Endothelial cell of umbilical vein (primary cell): Measurements from ENCODE around the gene SLC51B. TPM values are rescaled to one million over a fixed set of nuclear protein-coding genes. Genes with fewer than 3 reads are reported as not detected.

Experiments used
- BruUV-seq: library from RNA; stranded (reverse); fragments of 400-500 nt; replicated peaks from 2 replicates; lab custom pipeline; 2021; lab: Mats Ljungman, UMichigan
- CTCF ChIA-PET: fragments of 300-600, 350-600 bp; sonication (Branson Sonifier 250); formaldehyde crosslinking; loops from one replicate; lab custom pipeline; 2021; ENCODE audit warnings: antibody characterized with exemption, inconsistent platforms; lab: Charles Lee
- POLR2A ChIA-PET: fragments of 300-600, 350-600 bp; sonication (Branson Sonifier 250); formaldehyde crosslinking; loops from one replicate; lab custom pipeline; 2021; ENCODE audit warnings: antibody characterized with exemption, inconsistent platforms; lab: Charles Lee
- DNase-seq: peaks from one replicate; pipeline ENCODE4 v3.0.0-alpha.2; 2011; ENCODE audit warnings: low read depth, low spot score
- FAIRE-seq: peaks from 2 replicates; lab custom pipeline; 2011; peaks lifted over from hg19 to GRCh38; lab: Jason Lieb, UNC
- H2AFZ ChIP-seq: 2 replicates; pipeline ENCODE4 v1.6.0; 2012; ENCODE audit warnings: low read depth, low read length, control low read depth, inconsistent platforms
- H3K27ac ChIP-seq: 2 replicates; pipeline ENCODE4 v1.5.1; 2011; ENCODE audit warnings: low read depth, mild to moderate bottlenecking, control low read depth, low read length, moderate library complexity; ENCODE audit not compliant: insufficient read depth
- H3K27me3 ChIP-seq, 2 experiments: 2 replicates each; pipeline versions ENCODE4 v1.6.0 to v1.6.1; 2011; ENCODE audit warnings: low read length in 2 of 2, mixed read lengths in 1 of 2; ENCODE audit not compliant: control insufficient read depth in 2 of 2, insufficient read depth in 2 of 2
- H3K36me3 ChIP-seq, 2 experiments: 2 replicates in 1 of 2; 3 replicates in 1 of 2; pipeline ENCODE4 v1.5.1; 2011; ENCODE audit warnings: low read length in 2 of 2, mild to moderate bottlenecking in 1 of 2, moderate library complexity in 1 of 2; ENCODE audit not compliant: control insufficient read depth in 2 of 2, insufficient read depth in 2 of 2; ENCODE audit errors: extremely low read depth in 1 of 2
- H3K4me1 ChIP-seq: 3 replicates; pipeline ENCODE4 v1.5.1; 2011; ENCODE audit warnings: mild to moderate bottlenecking, low read length; ENCODE audit not compliant: control insufficient read depth, insufficient read depth; ENCODE audit errors: extremely low read depth
- H3K4me2 ChIP-seq: 2 replicates; pipeline ENCODE4 v1.6.1; 2011; ENCODE audit warnings: low read length, control low read depth, mixed read lengths; ENCODE audit not compliant: insufficient read depth
- H3K4me3 ChIP-seq, 3 experiments: fragments of 200-600 bp in 1 of 3; sonication (generic), shearing (Covaris generic) in 1 of 3; replicated peaks in 1 of 3; 2 replicates each; pipeline ENCODE4 v1.5.1; 2011 to 2016; ENCODE audit warnings: control low read depth in 3 of 3, low read length in 3 of 3, mild to moderate bottlenecking in 2 of 3, inconsistent platforms in 1 of 3, low read depth in 1 of 3, moderate library complexity in 1 of 3; ENCODE audit not compliant: insufficient read depth in 1 of 3
- H3K79me2 ChIP-seq: 2 replicates; pipeline ENCODE4 v1.6.0; 2012; ENCODE audit warnings: low read length, inconsistent platforms; ENCODE audit not compliant: control insufficient read depth, insufficient read depth
- H3K9ac ChIP-seq: replicated peaks from 2 replicates; pipeline ENCODE3; 2011; ENCODE audit warnings: low read length, control low read depth; ENCODE audit not compliant: insufficient read depth; ENCODE audit errors: extremely low read depth
- H3K9me1 ChIP-seq: replicated peaks from 3 replicates; pipeline ENCODE4 v1.6.0; 2011; ENCODE audit warnings: mild to moderate bottlenecking, low read length; ENCODE audit not compliant: control insufficient read depth, insufficient read depth; ENCODE audit errors: extremely low read depth
- H3K9me3 ChIP-seq: replicated peaks from 2 replicates; pipeline ENCODE4 v1.5.1; 2012; ENCODE audit warnings: low read length, inconsistent platforms; ENCODE audit not compliant: control insufficient read depth, insufficient read depth
- H4K20me1 ChIP-seq: replicated peaks from 2 replicates; pipeline ENCODE3; 2011; ENCODE audit warnings: mild to moderate bottlenecking, low read length; ENCODE audit not compliant: control insufficient read depth, insufficient read depth; ENCODE audit errors: extremely low read depth
- EZH2 ChIP-seq: IDR thresholded peaks from 2 replicates; pipeline ENCODE4 v1.6.1; 2012; ENCODE audit warnings: borderline replicate concordance, low read depth, mild to moderate bottlenecking, moderate library complexity, low read length, inconsistent platforms; ENCODE audit not compliant: severe bottlenecking
- FOS ChIP-seq: IDR thresholded peaks from 2 replicates; pipeline ENCODE4 v1.6.1; 2011; ENCODE audit warnings: mild to moderate bottlenecking, low read length, moderate library complexity, borderline replicate concordance; ENCODE audit not compliant: insufficient read depth
- GATA2 ChIP-seq: IDR thresholded peaks from 2 replicates; pipeline ENCODE4 v1.7.0; 2011; ENCODE audit warnings: low read depth, mild to moderate bottlenecking, moderate library complexity, mixed read lengths, low read length; ENCODE audit not compliant: insufficient read length, insufficient read depth
- JUN ChIP-seq: IDR thresholded peaks from 2 replicates; pipeline ENCODE4 v1.6.1; 2011; ENCODE audit warnings: borderline replicate concordance, low read depth; ENCODE audit not compliant: insufficient read length, insufficient read depth
- MYC ChIP-seq: IDR thresholded peaks from one replicate; pipeline ENCODE4 v1.6.1; 2011; ENCODE audit warnings: mild to moderate bottlenecking, low read depth, low read length
- POLR2A ChIP-seq: IDR thresholded peaks from 2 replicates; pipeline ENCODE4 v1.6.1; 2012; ENCODE audit warnings: low read depth, mild to moderate bottlenecking, control low read depth, low read length
- POLR2AphosphoS5 ChIP-seq: IDR thresholded peaks from 2 replicates; pipeline ENCODE4 v1.6.1; 2012; ENCODE audit warnings: low read depth, mild to moderate bottlenecking, control low read depth, low read length, moderate library complexity; ENCODE audit not compliant: insufficient read depth
- dilution Hi-C: fragments of 300-500 bp; cut with MboI; formaldehyde crosslinking; loops from one replicate; pipeline ENCODE4 v1.15.0; 2019; ENCODE audit warnings: low sequenced_read_pairs; ENCODE audit not compliant: extremely low pct_ligation_motif_present
- intact Hi-C: fragments of 100-400 bp; cut with micrococcal nuclease; formaldehyde crosslinking; loops from one replicate; pipeline ENCODE4 v1.10.0; 2022
- polyA plus RNA-seq, 4 experiments: library from polyadenylated mRNA; depleted of rRNA in 3 of 4; stranded (reverse) in 3 of 4; unstranded in 1 of 4; fragments of >200 nt; gene quantifications; 2 replicates each; pipeline versions ENCODE4 v1.2.1 to v1.2.3, GENCODE V29; 2011 to 2012; ENCODE audit warnings: missing spikeins in 1 of 4
- total RNA-seq: library from RNA; stranded (reverse); gene quantifications from 2 replicates; pipeline ENCODE4 v1.2.3, GENCODE V29; 2021
- TF ChIP-seq, protein P1 (sequence below), 2 donors: IDR thresholded peaks; 1 replicate in 1 of 2; 2 replicates in 1 of 2; pipeline ENCODE4 v1.5.1; 2011; ENCODE audit warnings: low read length in 2 of 2, mild to moderate bottlenecking in 2 of 2, moderate library complexity in 2 of 2, control low read depth in 1 of 2, inconsistent platforms in 1 of 2, low read depth in 1 of 2; ENCODE audit not compliant: insufficient read depth in 1 of 2; ENCODE audit errors: extremely low read depth in 1 of 2
- TF ChIP-seq, protein P2 (sequence below): IDR thresholded peaks from 2 replicates; pipeline ENCODE4 v1.6.1; 2011; ENCODE audit not compliant: insufficient read depth, insufficient read length

Gene SLC51B
- total and polyA plus RNA-seq, 2 donors (not counting 3 experiments of a cell fraction or from before 2014, with no cell fraction given) = not detected

DNA sequence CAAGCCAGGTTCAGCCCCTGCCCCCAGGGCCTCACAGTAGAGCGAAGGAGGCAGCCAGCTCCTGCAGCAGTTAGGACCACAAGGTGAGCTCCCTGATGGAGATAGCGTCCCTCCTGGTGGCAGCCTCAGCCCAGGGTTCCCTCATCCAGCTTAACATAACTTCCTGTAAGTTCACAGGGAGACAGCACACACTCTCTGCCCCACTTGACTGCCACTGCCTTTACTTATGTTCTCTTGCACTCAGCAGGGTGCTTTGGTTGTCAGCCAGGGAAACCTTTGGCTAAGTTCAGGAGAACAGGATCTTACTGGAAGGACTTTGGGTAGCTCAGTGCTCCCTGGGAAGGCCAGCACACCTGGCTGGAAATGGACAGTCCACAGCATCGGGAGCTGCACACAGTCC, 42.2 kb downstream of the SLC51B start:
- intact Hi-C loops (no loop called here), dilution Hi-C loops (no loop called here)
- H3K27me3 ChIP-seq = peaks cover 20% of the 10 kb centered on the region in 2 experiments
- CTCF ChIA-PET = interaction anchor here (0.9 to 8.8 kb wide), 8 partner anchors 8 to 359 kb away, joined by 3 to 64 read pairs (median 6); no protein-coding TSS in a partner anchor
- no peak overlapping the region for H3K9ac ChIP-seq
- H3K4me2 ChIP-seq = no peak overlapping the region
- no peak overlapping the region for H3K4me3 ChIP-seq
- H3K36me3 ChIP-seq = no peaks in the 10 kb centered on the region
- TF ChIP-seq GATA2 = no peak
- TF ChIP-seq, protein P1, sequence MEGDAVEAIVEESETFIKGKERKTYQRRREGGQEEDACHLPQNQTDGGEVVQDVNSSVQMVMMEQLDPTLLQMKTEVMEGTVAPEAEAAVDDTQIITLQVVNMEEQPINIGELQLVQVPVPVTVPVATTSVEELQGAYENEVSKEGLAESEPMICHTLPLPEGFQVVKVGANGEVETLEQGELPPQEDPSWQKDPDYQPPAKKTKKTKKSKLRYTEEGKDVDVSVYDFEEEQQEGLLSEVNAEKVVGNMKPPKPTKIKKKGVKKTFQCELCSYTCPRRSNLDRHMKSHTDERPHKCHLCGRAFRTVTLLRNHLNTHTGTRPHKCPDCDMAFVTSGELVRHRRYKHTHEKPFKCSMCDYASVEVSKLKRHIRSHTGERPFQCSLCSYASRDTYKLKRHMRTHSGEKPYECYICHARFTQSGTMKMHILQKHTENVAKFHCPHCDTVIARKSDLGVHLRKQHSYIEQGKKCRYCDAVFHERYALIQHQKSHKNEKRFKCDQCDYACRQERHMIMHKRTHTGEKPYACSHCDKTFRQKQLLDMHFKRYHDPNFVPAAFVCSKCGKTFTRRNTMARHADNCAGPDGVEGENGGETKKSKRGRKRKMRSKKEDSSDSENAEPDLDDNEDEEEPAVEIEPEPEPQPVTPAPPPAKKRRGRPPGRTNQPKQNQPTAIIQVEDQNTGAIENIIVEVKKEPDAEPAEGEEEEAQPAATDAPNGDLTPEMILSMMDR (IDR thresholded peaks at IDR 0.05; ENCODE audit: extremely low read depth in 1 of 2, insufficient read depth in 1 of 2, low read depth in 1 of 2, low read length in 2 of 2) = no peak
- FAIRE-seq = no peak
- no peaks in the 10 kb centered on the region for H3K79me2 ChIP-seq
- no peaks in the 10 kb centered on the region for H3K9me3 ChIP-seq
- no peaks in the 10 kb centered on the region for H4K20me1 ChIP-seq
- H3K4me1 ChIP-seq = no peaks in the 10 kb centered on the region
- no peaks in the 10 kb centered on the region for H3K9me1 ChIP-seq
- no TSS peak for BruUV-seq
- POLR2A ChIA-PET = no interaction called here
- no peak overlapping the region for H2AFZ ChIP-seq
- no peak overlapping the region for H3K27ac ChIP-seq
- DNase-seq = no peak

DNA sequence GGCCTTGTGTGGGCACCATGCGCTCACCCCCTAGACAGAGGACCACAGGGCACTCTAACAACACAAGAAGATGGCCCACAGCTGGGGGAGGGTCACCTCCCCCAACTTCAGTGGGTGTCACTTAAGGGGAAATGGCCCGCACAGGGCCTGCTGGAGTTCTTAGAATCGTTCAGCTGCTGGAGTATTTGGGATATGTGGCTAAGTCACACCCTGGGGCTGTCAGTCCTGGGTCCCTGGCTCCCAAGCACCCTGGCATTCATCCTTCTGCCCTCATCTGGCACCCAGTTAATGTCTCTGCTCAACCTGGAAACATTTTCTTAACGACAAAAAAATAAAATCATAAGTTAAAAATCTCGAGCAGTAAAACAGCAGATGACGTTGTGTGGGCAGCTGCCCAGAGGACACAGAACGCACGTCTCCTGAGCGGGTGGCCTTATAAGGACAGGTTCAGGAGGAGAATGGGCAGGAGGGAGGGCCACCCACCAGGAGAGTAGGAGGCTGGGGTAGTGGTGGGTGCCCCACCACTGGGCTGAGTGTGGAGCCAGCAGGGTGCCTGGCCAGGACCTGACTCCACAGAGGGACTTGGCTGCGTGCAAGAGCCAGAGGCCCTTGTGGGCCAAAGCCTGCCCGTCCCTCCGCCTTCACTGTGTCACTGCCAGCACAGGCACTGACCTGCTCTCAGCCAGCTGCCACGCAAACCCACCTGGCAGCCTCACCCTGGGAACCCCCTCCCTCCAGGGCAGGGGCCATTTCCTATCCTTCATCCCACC, 42.9 kb downstream of the SLC51B start:
- CTCF ChIA-PET = interaction anchor here (1.1 to 8.8 kb wide), 5 partner anchors 13 to 360 kb away, joined by 3 to 64 read pairs (median 6); no protein-coding TSS in a partner anchor
- no peaks in the 10 kb centered on the region for H3K4me1 ChIP-seq
- H3K4me2 ChIP-seq = no peak overlapping the region
- H3K9me3 ChIP-seq = no peaks in the 10 kb centered on the region
- H2AFZ ChIP-seq = no peak overlapping the region
- no peaks in the 10 kb centered on the region for H4K20me1 ChIP-seq
- no peaks in the 10 kb centered on the region for H3K79me2 ChIP-seq
- H3K9me1 ChIP-seq = no peaks in the 10 kb centered on the region
- POLR2A ChIA-PET = no interaction called here
- no TSS peak for BruUV-seq
- DNase-seq (no peak), FAIRE-seq (no peak)
- TF ChIP-seq POLR2A (no peak), POLR2AphosphoS5 (no peak), GATA2 (no peak), FOS (no peak), MYC (no peak), EZH2 (no peak), JUN (no peak)
- TF ChIP-seq, protein P2, sequence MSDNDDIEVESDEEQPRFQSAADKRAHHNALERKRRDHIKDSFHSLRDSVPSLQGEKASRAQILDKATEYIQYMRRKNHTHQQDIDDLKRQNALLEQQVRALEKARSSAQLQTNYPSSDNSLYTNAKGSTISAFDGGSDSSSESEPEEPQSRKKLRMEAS = no peak
- TF ChIP-seq, protein P1 (IDR thresholded peaks at IDR 0.05; ENCODE audit: extremely low read depth in 1 of 2, insufficient read depth in 1 of 2, low read depth in 1 of 2, low read length in 2 of 2) = no peak
- H3K4me3 ChIP-seq = no peak overlapping the region
- intact Hi-C loops = no loop called here
- H3K27ac ChIP-seq = no peak overlapping the region
- peaks cover 14 to 16% of the 10 kb centered on the region in 2 experiments for H3K27me3 ChIP-seq
- H3K9ac ChIP-seq = no peak overlapping the region
- dilution Hi-C loops = no loop called here
- no peaks in the 10 kb centered on the region for H3K36me3 ChIP-seq
